ENCODE measurements around the gene EPB41.

GRCh38 chr1:29052941-29053340 is 138.6 kb downstream of the EPB41 start:
- TF ChIP-seq, protein P1, sequence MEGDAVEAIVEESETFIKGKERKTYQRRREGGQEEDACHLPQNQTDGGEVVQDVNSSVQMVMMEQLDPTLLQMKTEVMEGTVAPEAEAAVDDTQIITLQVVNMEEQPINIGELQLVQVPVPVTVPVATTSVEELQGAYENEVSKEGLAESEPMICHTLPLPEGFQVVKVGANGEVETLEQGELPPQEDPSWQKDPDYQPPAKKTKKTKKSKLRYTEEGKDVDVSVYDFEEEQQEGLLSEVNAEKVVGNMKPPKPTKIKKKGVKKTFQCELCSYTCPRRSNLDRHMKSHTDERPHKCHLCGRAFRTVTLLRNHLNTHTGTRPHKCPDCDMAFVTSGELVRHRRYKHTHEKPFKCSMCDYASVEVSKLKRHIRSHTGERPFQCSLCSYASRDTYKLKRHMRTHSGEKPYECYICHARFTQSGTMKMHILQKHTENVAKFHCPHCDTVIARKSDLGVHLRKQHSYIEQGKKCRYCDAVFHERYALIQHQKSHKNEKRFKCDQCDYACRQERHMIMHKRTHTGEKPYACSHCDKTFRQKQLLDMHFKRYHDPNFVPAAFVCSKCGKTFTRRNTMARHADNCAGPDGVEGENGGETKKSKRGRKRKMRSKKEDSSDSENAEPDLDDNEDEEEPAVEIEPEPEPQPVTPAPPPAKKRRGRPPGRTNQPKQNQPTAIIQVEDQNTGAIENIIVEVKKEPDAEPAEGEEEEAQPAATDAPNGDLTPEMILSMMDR (IDR thresholded peaks at IDR 0.05; ENCODE audit: low read depth, low read length), result no peak
- TF ChIP-seq EZH2phosphoT487 (IDR thresholded peaks at IDR 0.05; ENCODE audit: low read depth), result no peak
